Measurements from ENCODE around the gene CYTH2.

- TF ChIP-seq MAX (IDR thresholded peaks at IDR 0.05) (no peak), TEAD4 (IDR thresholded peaks at IDR 0.05) (no peak), REST (IDR thresholded peaks at IDR 0.05; ENCODE audit: low read depth) (no peak), EP300 (IDR thresholded peaks at IDR 0.05; ENCODE audit: borderline replicate concordance) (no peak), CEBPB (IDR thresholded peaks at IDR 0.05) (no peak), CREB1 (IDR thresholded peaks at IDR 0.05; ENCODE audit: low read depth) (no peak), EGR1 (IDR thresholded peaks at IDR 0.05) (no peak), TCF12 (IDR thresholded peaks at IDR 0.05; ENCODE audit: low read depth) (no peak), NFIC (IDR thresholded peaks at IDR 0.05) (no peak), FOXM1 (IDR thresholded peaks at IDR 0.05; ENCODE audit: borderline replicate concordance, low read depth) (no peak), RAD21 (IDR thresholded peaks at IDR 0.05; ENCODE audit: low read depth) (no peak)
- TF ChIP-seq, protein P1, sequence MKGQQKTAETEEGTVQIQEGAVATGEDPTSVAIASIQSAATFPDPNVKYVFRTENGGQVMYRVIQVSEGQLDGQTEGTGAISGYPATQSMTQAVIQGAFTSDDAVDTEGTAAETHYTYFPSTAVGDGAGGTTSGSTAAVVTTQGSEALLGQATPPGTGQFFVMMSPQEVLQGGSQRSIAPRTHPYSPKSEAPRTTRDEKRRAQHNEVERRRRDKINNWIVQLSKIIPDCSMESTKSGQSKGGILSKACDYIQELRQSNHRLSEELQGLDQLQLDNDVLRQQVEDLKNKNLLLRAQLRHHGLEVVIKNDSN (IDR thresholded peaks at IDR 0.05) = no peak
Measured at GRCh38 chr19:48444129-48444935, 24.8 kb upstream of the CYTH2 start.
